Activated CD4-positive, alpha-beta T cell treated with anti-CD3 and anti-CD28 coated beads, Interleukin-2, amount 50 U/mL, for 24 hours (primary cell): Measurements from ENCODE around the gene OR5T3.
"Not testable (repeated sequence)": the region's sequence is repeated elsewhere in the genome, so short reads cannot be mapped to it uniquely, and the experiment has no call there.

Experiments
- DNase-seq, 2 donors: peaks; one replicate each; pipeline ENCODE4 v3.0.0-alpha.2; 2020; ENCODE audit warnings: low read depth in 1 of 2, low spot score in 1 of 2

Gene OR5T3

DNA sequence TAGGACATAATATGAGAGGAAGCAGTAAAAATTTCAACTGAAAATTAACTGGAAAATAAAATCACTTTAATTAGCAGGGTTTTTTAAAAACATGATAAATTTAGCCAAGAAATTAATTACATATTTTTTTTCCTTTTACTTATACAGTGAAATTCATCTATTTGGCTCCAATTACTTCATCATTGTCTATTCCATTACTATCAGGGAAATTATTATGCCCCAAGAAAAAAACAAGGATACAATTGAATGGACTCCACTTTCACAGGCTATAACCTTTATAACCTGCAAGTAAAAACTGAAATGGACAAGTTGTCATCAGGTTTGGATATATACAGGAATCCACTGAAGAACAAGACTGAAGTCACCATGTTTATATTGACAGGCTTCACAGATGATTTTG lies at the start of gene OR5T3:
Gene OR5T3 (plus strand): TSS at position 301 of the 400 bp plus-strand sequence. CDS start 0 bp downstream, at position 301.
- DNase-seq, result no peak

DNA sequence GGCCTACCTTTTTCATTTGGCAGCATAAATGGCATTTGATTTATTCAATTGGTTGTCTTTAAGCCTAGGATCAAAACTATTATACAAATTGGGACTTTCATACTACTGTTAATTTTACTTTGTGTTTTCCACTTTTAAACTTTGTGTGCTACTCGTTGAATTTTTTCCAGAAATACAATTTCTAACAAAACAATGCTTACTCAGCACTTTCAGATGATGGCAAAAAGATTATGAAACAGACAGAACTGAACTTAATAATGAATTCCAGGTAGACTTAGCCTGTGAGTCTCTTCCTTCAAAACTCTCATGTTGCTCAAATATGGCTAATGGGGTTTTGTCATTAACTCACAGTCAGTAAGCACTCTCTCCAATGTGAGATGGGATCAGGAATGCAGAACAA lies 44.3 kb upstream of the OR5T3 start:
- no peak for DNase-seq

DNA sequence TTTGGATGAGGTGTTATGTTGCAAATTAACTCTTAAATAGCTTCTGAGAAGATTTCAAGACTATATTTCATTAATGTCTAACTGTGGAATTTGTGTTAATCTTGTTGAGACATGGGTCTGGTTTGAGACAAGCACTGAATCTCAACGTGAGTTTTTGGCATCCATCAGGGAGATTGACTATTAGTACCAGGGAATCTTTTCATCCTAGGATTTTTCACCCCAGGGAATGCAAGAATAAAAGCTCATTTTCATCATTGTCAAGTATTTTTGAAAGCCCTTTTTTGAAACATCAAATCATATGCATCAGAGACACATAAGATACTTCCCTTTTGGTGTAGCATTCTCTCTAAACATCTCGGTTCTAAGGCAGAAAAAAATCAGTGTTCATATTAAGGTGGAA lies 37.5 kb upstream of the OR5T3 start:
- DNase-seq, result no peak

DNA sequence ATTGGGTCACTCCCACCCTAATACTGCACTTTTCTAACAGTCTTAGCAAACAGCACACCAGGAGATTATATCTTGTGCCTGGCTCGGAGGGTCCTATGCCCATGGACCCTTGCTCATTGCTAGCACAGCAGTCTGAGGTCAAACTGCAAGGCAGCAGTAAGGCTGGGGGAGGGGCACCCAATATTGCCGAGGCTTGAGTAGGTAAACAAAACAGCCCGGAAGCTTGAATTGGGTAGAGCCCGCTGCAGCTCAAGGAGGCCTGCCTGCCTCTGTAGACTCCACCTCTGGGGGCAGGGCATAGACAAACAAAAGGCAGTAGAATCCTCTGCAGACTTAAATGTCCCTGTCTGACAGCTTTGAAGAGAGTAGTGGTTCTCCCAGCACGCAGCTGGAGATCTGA lies 32.3 kb upstream of the OR5T3 start:
- DNase-seq, result not testable (repeated sequence)

DNA sequence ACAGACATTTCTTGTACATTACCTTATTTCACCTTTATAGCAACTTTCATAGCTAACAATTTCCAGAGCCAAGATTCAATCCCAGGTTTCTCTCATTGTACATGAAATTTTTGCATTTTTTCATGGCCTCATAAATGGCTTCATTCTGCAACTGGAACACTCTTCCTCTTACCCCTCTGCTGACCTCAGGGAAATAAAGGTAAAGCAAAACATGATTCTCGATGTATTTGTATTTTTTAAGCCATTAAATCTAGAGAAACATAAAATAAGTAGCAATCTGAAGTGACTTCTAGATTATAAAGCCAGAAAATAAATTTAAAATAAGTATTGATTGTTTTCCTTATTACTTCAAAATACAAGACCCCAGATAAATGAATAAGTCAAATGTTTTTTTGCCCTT lies 17.9 kb upstream of the OR5T3 start, which contains the start of gene OR5T2:
Gene OR5T2 (minus strand): TSS at position 101 of the 400 bp plus-strand sequence. CDS start 1,193 bp downstream, outside the sequence.
- DNase-seq, result no peak

DNA sequence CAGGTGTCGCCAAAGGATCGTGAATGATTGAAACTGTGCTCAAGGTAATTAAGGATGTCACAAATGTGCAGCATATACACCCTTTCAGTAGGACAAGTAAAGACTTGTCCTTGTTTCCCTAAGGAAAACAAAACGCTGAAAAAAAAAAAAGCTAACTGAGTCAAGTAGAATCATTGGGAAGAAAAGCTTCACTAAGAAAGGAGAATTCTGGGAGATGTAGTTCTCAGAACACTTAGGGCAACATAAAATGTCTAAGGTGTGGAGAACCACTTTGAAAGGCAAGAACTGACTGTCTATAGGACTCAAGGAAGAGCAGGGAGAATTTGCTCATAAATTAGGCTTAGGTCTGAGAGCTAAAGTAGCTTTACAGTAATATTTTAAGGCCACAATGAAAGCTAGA lies 19.0 kb downstream of the OR5T3 start:
- no peak for DNase-seq

DNA sequence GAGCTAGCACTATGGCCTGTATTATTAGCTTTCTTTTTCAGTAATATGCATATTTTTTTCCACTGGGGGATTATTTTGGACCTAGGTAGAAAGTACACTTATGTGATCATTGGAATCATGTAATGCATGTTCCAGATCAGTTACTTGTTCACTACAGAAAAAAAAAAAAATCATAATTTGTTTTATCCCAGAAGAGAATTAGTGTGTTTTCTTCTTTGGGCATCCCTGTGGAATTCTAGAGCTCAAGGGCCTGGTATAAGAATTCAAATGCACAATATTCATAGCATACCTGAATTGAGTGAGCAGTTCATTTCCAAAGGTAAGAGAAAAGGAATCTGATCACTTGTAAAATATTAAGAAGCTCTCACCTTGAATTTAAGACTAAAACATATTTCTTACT lies 21.8 kb downstream of the OR5T3 start, which contains the start of gene OR5T1:
Gene OR5T1 (plus strand): TSS at position 301 of the 400 bp plus-strand sequence. CDS start 1,485 bp downstream, outside the sequence.
- no peak for DNase-seq

DNA sequence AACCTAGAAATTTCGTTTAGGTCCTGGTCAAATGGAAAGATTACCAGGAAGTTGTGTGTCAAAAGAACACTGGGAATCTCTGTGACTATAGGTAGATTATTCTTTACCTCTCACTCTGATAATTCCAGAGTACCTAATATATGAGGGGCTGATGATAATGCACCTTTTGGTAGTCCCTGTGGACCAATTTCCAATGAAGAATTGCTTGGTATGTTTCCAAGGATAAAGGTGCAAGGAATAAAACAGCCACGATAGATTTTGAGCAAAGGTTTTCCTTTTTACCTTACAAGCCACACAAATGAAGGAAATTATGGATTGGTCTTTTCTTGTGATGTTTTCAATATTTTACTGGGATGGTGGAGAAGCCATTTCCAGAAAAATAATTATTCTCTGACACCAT lies 40.1 kb downstream of the OR5T3 start, which contains the start of gene OR8H1:
Gene OR8H1 (minus strand): TSS at position 101 of the 400 bp plus-strand sequence. CDS start 1,192 bp downstream, outside the sequence.
- no peak for DNase-seq

DNA sequence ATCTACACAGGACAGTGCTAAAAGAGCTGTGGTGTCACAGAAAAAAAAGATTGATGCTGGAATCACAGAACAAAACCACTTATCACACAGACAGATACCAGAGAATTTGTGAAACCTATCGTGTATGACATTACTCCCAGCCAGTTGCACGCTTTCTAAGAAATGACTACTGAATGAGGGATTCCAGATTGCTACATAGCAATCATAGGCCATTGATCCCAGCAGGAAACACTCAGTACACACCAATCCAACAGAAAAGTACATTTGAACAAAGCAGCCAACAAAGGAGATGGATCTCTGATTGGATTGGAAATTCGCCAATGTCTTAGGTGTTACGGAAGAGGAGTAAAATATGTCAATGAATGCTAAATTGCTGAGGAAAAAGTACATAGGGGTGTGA lies 44.8 kb downstream of the OR5T3 start:
- DNase-seq, result no peak
